GM12801 (cell line): Measurements from ENCODE around the gene PDGFC.

Experiments used
- CTCF ChIP-seq: IDR thresholded peaks from one replicate; pipeline ENCODE4 v1.5.1; 2011; ENCODE audit warnings: control low read depth; ENCODE audit not compliant: insufficient read length; ENCODE audit errors: extremely low read depth

PDGFC gene

GRCh38 chr4:156971676-156972378 lies at the start of gene PDGFC:
PDGFC (minus strand) TSS chr4:156971799; CDS start chr4:156970903, 896 bp downstream.
- TF ChIP-seq CTCF, result no peak

GRCh38 chr4:157020882-157021281 lies 49.3 kb upstream of the PDGFC start:
- TF ChIP-seq CTCF, result no peak

- TF ChIP-seq CTCF, result no peak
Observed at GRCh38 chr4:157018920-157019490, 47.4 kb upstream of the PDGFC start.

- no peak for TF ChIP-seq CTCF
Observed at GRCh38 chr4:157014621-157015591, 43.3 kb upstream of the PDGFC start.

- no peak for TF ChIP-seq CTCF
Observed at GRCh38 chr4:157013656-157014055, 42.1 kb upstream of the PDGFC start.

- TF ChIP-seq CTCF, result no peak
Observed at GRCh38 chr4:157012781-157013180, 41.2 kb upstream of the PDGFC start.

GRCh38 chr4:157012296-157012695 lies 40.7 kb upstream of the PDGFC start:
- TF ChIP-seq CTCF, result no peak
